Sigmoid colon (tissue), 7 donors: Measurements from ENCODE around the gene TAF7. TPM values are rescaled to one million over a fixed set of nuclear protein-coding genes. Genes with fewer than 3 reads are reported as not detected.
A peak's percentile ranks its signal among the peaks of the same experiment; 100 is the strongest.
"Not testable (repeated sequence)": the region's sequence is repeated elsewhere in the genome, so short reads cannot be mapped to it uniquely, and the experiment has no call there.

Source experiments
- DNase-seq: peaks from one replicate; pipeline ENCODE4 v3.0.0-alpha.2; 2019
- H3K27ac ChIP-seq, 4 donors: fragments of 200-600 bp; sonication (generic); one replicate each; pipeline ENCODE4 v1.5.1; 2016 to 2019; ENCODE audit warnings: mild to moderate bottlenecking in 1 of 4
- H3K27me3 ChIP-seq, 3 donors: fragments of 200-600 bp; sonication (generic); one replicate each; pipeline ENCODE4 v1.5.1; 2019; ENCODE audit warnings: mild to moderate bottlenecking in 1 of 3
- H3K36me3 ChIP-seq, 4 donors: fragments of 200-600 bp; sonication (generic); one replicate each; pipeline ENCODE4 v1.5.1; 2016 to 2019
- H3K4me1 ChIP-seq, 4 donors: fragments of 200-600 bp; sonication (generic); one replicate each; pipeline ENCODE4 v1.5.1; 2017 to 2019
- H3K4me3 ChIP-seq, 4 donors: fragments of 200-600 bp; sonication (generic); one replicate each; pipeline ENCODE4 v1.5.1; 2017 to 2019; ENCODE audit warnings: mild to moderate bottlenecking in 2 of 4, moderate library complexity in 1 of 4
- H3K9me3 ChIP-seq, 4 donors: fragments of 200-600 bp in 3 of 4; sonication (generic) in 3 of 4; one replicate each; pipeline versions ENCODE4 v1.5.1 to v1.6.1; 2013 to 2019
- EP300 ChIP-seq, 4 donors: sonication (generic); formaldehyde crosslinking; IDR thresholded peaks; one replicate each; pipeline ENCODE4 v1.6.1; 2017; ENCODE audit warnings: antibody characterized with exemption in 4 of 4
- POLR2A ChIP-seq, 2 donors: fragments of 450-650 bp; IDR thresholded peaks; one replicate each; pipeline ENCODE4 v1.6.1; 2016; ENCODE audit warnings: antibody characterized with exemption in 2 of 2, mild to moderate bottlenecking in 2 of 2, moderate library complexity in 2 of 2
- POLR2AphosphoS5 ChIP-seq, 4 donors: sonication (generic); formaldehyde crosslinking; IDR thresholded peaks; one replicate each; pipeline ENCODE4 v1.6.1; 2017; ENCODE audit warnings: antibody characterized with exemption in 4 of 4
- WGBS, 2 donors: extraction: QIAGEN DNeasy Blood & Tissue Kit; methylation state at CpG; one replicate each; pipeline ENCODE4 v1.1.7; 2013; 5-methylcytosine and 5-hydroxymethylcytosine counted together
- intact Hi-C: fragments of 100-400 bp; cut with DNase I; formaldehyde crosslinking; loops from one replicate; pipeline ENCODE4 v1.15.1; 2023
- polyA plus RNA-seq, 3 donors: library from polyadenylated mRNA; stranded (reverse); fragments of 200-250 nt; gene quantifications; one replicate each; pipeline ENCODE4 v1.2.3, GENCODE V29; 2013
- total RNA-seq, 4 donors: library from RNA; depleted of rRNA; stranded (reverse); fragments of >200 nt; gene quantifications; one replicate each; pipeline ENCODE4 v1.1.0, GENCODE V29; 2016
- TF ChIP-seq, protein P1 (sequence below), 4 experiments: fragments of 450-650 bp in 3 of 4; fragments of 200-600 bp in 1 of 4; IDR thresholded peaks; one replicate each; pipeline ENCODE4 v1.5.1; 2016 to 2019; ENCODE audit warnings: antibody characterized with exemption in 4 of 4, mild to moderate bottlenecking in 3 of 4, moderate library complexity in 2 of 4
- donor health status: healthy with polysubstance abuse.
- donor health status: Bipolar disorder and iron deficiency.
- donor health status: healthy.

TAF7 gene
- total and polyA plus RNA-seq, 7 donors, result 44.9 to 68.0 (median 60.1) TPM

DNA sequence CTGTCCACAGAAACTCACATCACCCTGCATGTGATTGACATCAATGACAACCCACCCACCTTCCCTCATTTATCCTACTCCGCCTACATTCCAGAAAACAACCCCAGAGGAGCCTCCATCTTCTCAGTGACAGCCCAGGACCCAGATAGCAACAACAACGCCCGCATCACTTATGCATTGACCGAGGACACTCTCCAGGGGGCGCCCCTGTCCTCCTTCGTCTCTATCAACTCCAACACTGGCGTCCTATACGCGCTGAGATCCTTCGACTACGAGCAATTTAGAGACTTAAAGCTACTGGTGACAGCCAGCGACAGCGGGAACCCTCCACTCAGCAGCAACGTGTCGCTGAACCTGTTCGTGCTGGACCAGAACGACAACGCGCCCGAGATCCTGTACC is 24.7 kb upstream of the TAF7 start:
- Histone ChIP-seq H3K9me3 (peaks cover 14 to 79% (median 43%) of the 10 kb centered on the region in 4 donors), H3K27ac (no peak overlapping the region), H3K27me3 (peaks cover 0 to 51% (median 0%) of the 10 kb centered on the region in 3 donors), H3K4me1 (no peaks in the 10 kb centered on the region), H3K4me3 (no peak overlapping the region), H3K36me3 (no peaks in the 10 kb centered on the region)
- WGBS, 2 donors, result 43 to 62% methylated on average over 20 of the region's 20 CpGs
- DNase-seq, result no peak
- intact Hi-C loops, result no loop called here
- TF ChIP-seq EP300 (IDR thresholded peaks at IDR 0.05) (no peak), POLR2AphosphoS5 (IDR thresholded peaks at IDR 0.05) (no peak), POLR2A (IDR thresholded peaks at IDR 0.05) (no peak)
- TF ChIP-seq, protein P1, sequence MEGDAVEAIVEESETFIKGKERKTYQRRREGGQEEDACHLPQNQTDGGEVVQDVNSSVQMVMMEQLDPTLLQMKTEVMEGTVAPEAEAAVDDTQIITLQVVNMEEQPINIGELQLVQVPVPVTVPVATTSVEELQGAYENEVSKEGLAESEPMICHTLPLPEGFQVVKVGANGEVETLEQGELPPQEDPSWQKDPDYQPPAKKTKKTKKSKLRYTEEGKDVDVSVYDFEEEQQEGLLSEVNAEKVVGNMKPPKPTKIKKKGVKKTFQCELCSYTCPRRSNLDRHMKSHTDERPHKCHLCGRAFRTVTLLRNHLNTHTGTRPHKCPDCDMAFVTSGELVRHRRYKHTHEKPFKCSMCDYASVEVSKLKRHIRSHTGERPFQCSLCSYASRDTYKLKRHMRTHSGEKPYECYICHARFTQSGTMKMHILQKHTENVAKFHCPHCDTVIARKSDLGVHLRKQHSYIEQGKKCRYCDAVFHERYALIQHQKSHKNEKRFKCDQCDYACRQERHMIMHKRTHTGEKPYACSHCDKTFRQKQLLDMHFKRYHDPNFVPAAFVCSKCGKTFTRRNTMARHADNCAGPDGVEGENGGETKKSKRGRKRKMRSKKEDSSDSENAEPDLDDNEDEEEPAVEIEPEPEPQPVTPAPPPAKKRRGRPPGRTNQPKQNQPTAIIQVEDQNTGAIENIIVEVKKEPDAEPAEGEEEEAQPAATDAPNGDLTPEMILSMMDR (IDR thresholded peaks at IDR 0.05), result no peak

DNA sequence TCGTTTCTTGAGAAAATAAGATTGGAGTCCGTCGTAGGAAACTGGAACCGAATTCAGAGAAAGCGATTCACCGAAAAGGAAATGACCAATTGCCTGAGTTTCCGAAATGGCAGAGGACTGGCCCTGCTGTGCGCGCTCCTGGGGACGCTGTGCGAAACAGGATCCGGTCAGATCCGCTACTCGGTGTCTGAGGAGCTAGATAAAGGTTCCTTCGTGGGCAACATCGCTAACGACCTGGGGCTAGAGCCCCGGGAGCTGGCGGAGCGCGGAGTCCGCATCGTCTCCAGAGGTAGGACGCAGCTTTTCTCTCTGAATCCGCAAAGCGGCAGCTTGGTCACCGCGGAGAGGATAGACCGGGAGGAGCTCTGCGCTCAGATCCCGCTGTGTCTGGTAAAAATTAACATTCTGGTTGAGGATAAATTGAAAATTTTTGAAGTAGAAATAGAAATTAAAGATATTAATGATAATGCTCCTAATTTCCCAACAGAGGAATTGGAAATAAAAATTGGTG is 23.4 kb upstream of the TAF7 start:
- Histone ChIP-seq H3K27ac (no peak overlapping the region), H3K4me1 (no peaks in the 10 kb centered on the region), H3K4me3 (peak overlapping the region in 2 of 4 donors; percentile 13 to 22), H3K36me3 (no peaks in the 10 kb centered on the region), H3K27me3 (peaks cover 0 to 43% (median 0%) of the 10 kb centered on the region in 3 donors), H3K9me3 (peaks cover 26 to 86% (median 51%) of the 10 kb centered on the region in 4 donors)
- TF ChIP-seq POLR2AphosphoS5 (IDR thresholded peaks at IDR 0.05) (no peak), POLR2A (IDR thresholded peaks at IDR 0.05) (no peak), EP300 (IDR thresholded peaks at IDR 0.05) (no peak)
- TF ChIP-seq, protein P1 (IDR thresholded peaks at IDR 0.05), result no peak
- no peak for DNase-seq
- WGBS, 2 donors, result 36 to 60% methylated on average over 31 of the region's 31 CpGs
- intact Hi-C loops, result no loop called here

DNA sequence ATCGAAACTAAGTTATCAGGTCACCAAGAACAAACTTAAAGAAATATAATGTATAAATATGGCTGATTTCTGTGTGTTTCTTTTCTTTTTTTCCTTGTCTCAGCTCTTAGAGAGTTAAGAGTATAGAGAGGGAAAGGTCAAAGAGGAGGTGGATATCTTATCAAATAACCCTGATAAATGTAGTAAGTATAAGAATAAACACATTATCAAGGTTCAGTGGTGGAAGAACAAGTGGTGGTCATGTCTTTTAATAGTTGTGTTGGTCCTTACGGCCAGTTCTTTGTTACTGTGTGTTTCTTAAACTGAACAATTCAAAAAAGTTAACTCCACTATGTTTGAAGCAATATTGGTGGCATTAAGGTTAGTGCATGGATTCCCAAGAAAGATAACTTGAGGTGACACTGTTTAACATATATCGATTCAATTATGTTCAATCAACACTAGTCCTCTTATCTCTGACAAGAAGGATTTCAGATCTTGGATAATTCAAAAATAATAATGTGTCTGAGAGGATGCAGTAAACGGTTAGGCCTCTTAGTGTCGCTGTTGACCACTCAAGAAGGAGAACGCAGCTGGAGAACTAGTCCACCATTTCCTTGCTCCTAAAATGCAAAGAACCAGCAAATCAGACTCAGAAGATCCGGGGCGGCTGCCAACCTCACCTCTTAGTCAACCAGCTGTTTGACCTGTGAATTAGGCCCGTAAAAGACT is 22.8 kb upstream of the TAF7 start, which contains the start of gene PCDHGA3:
Gene PCDHGA3 (plus strand): TSS at position 588 of the 711 bp plus-strand sequence. CDS start 205 bp downstream, outside the sequence.
- Histone ChIP-seq H3K4me3 (peak within 1 kb of the TSS in 2 of 4 donors; percentile 13 to 22), H3K9me3 (peaks cover 31 to 88% (median 54%) of the 10 kb centered on the region in 4 donors), H3K27ac (no peak within 1 kb of the TSS), H3K4me1 (no peaks in the 10 kb centered on the region), H3K36me3 (no peaks in the 10 kb centered on the region), H3K27me3 (peaks cover 0 to 37% (median 0%) of the 10 kb centered on the region in 3 donors)
- no peak for TF ChIP-seq POLR2A (IDR thresholded peaks at IDR 0.05)
- TF ChIP-seq, protein P1 (IDR thresholded peaks at IDR 0.05), result no peak
- no peak for TF ChIP-seq POLR2AphosphoS5 (IDR thresholded peaks at IDR 0.05)
- TF ChIP-seq EP300 (IDR thresholded peaks at IDR 0.05), result no peak
- intact Hi-C loops, result no loop called here
- DNase-seq, result no peak
- 33 to 37% methylated on average over 9 of the region's 9 CpGs for WGBS, 2 donors

DNA sequence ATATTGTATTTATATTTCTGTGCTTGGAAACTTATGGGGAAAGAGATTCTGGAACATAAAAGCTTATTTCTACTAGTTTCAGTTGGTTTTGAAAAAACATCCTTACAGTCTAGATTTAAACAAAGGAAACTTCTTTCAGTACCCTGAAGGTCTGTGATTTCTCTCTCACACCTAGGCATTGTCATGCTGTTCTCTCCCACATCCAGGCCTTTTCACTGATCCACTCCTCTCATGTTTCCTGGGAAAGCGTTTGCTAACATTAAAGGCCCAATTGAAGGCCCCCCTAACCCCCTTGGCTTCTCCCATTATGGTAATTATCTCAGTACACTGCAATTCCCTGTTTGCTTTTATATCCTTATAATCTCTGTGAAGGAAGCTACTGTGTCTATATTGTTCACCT is 22.2 kb upstream of the TAF7 start:
- Histone ChIP-seq H3K9me3 (peaks cover 31 to 89% (median 58%) of the 10 kb centered on the region in 4 donors), H3K27ac (no peak overlapping the region), H3K36me3 (no peaks in the 10 kb centered on the region), H3K4me1 (no peaks in the 10 kb centered on the region), H3K27me3 (peaks cover 0 to 37% (median 0%) of the 10 kb centered on the region in 3 donors), H3K4me3 (no peak overlapping the region)
- no peak for DNase-seq
- TF ChIP-seq POLR2A (IDR thresholded peaks at IDR 0.05), result no peak
- TF ChIP-seq, protein P1 (IDR thresholded peaks at IDR 0.05), result no peak
- TF ChIP-seq EP300 (IDR thresholded peaks at IDR 0.05), result no peak
- TF ChIP-seq POLR2AphosphoS5 (IDR thresholded peaks at IDR 0.05), result no peak
- 10 to 21% methylated on average over 1 of the region's 1 CpG for WGBS, 2 donors
- intact Hi-C loops, result no loop called here

DNA sequence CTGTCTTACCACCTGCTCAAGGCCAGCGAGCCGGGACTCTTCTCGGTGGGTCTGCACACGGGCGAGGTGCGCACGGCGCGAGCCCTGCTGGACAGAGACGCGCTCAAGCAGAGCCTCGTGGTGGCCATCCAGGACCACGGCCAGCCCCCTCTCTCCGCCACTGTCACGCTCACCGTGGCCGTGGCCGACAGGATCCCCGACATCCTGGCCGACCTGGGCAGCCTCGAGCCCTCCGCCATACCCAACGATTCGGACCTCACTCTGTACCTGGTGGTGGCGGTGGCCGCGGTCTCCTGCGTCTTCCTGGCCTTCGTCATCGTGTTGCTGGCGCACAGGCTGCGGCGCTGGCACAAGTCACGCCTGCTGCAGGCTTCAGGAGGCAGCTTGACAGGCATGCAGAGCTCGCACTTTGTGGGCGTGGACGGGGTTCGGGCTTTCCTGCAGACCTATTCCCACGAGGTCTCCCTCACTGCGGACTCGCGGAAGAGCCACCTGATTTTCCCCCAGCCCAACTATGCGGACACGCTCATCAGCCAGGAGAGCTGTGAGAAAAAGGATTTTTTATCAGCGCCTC is 20.3 kb upstream of the TAF7 start:
- intact Hi-C loops, H3K36me3 ChIP-seq, H3K27ac ChIP-seq, DNase-seq, H3K4me1 ChIP-seq, H3K4me3 ChIP-seq: not testable (repeated sequence)
- Histone ChIP-seq H3K9me3 (peaks cover 33 to 83% (median 60%) of the 10 kb centered on the region in 4 donors), H3K27me3 (peaks cover 0 to 27% (median 0%) of the 10 kb centered on the region in 3 donors)
- 72 to 82% methylated on average over 45 of the region's 45 CpGs for WGBS, 2 donors
